ENCODE data around the gene EIF2AK3.

EIF2AK3 gene

DNA sequence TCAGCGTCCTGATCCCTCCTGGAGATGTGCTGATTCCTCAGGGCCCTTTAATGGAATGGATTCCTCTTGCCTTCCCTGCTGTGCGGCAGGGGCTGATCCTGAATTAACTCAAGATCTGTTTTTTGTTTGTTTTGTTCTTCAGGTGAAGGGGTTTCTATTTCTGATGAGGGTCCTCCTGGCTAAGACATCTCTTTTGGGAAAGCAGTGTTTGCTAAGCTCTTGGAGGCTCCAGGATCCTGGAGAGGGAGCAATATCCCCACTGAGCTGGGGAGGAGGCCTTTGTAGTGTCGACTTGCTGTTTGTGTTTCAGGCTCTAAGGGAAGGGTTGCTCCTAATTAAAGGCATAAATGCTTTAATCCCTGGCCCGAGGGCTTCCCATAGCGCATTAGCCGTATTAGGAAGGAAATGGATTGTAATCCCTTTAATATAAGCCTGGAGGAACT, 109.5 kb downstream of the EIF2AK3 start:
- H3K4me3 ChIP-seq (ENCODE audit: low read depth, low read length), result no peak overlapping the region
- TF ChIP-seq CTCF (IDR thresholded peaks at IDR 0.05; ENCODE audit: low read depth, low read length), result no peak

Data from WI38 (cell line).